PC-9 (cell line): ENCODE data around the gene NFKBIZ. TPM values are rescaled to one million over a fixed set of nuclear protein-coding genes. Genes with fewer than 3 reads are reported as not detected.
"Not testable (repeated sequence)": the region's sequence is repeated elsewhere in the genome, so short reads cannot be mapped to it uniquely, and the experiment has no call there.

Experiments
- BruUV-seq: library from RNA; stranded (reverse); fragments of 400-500 nt; replicated peaks from 2 replicates; lab custom pipeline; 2021; lab: Mats Ljungman, UMichigan
- CTCF ChIA-PET: fragments of 300-600 bp; sonication (Branson Sonifier 250); formaldehyde crosslinking; loops from one replicate; lab custom pipeline; 2022; ENCODE audit warnings: antibody characterized with exemption; lab: Charles Lee
- POLR2A ChIA-PET: fragments of 300-600 bp; sonication (Branson Sonifier 250); formaldehyde crosslinking; loops from one replicate; lab custom pipeline; 2022; ENCODE audit warnings: antibody characterized with exemption; ENCODE audit not compliant: unreplicated experiment; lab: Charles Lee
- DNase-seq, 2 experiments: peaks; one replicate each; pipeline versions ENCODE4 v3.0.0 to v3.0.0-alpha.2; 2015 to 2022; ENCODE audit warnings: mixed read lengths in 1 of 2
- H2AFZ ChIP-seq: fragments of 200-600 bp; sonication (generic); 2 replicates; pipeline ENCODE4 v1.8.1; 2017; ENCODE audit warnings: antibody characterized with exemption
- H3F3A ChIP-seq: fragments of 200-600 bp; sonication (generic); 2 replicates; pipeline ENCODE4 v1.8.1; 2017; ENCODE audit warnings: antibody characterized with exemption, mild to moderate bottlenecking, low read depth; ENCODE audit not compliant: insufficient read depth
- H3K27ac ChIP-seq: fragments of 200-600 bp; sonication (generic); 2 replicates; pipeline ENCODE4 v1.6.1; 2016; ENCODE audit warnings: mixed run types
- H3K27me3 ChIP-seq: fragments of 200-600 bp; sonication (generic); 2 replicates; pipeline ENCODE4 v1.6.1; 2016; ENCODE audit warnings: low read depth, mixed run types; ENCODE audit not compliant: insufficient read depth
- H3K36me3 ChIP-seq: fragments of 200-600 bp; sonication (generic); 2 replicates; pipeline ENCODE4 v1.6.1; 2016; ENCODE audit warnings: low read depth, mixed run types
- H3K4me1 ChIP-seq: fragments of 200-600 bp; sonication (generic); replicated peaks from 2 replicates; pipeline ENCODE4 v1.6.1; 2016; ENCODE audit warnings: mixed run types; ENCODE audit not compliant: insufficient read depth
- H3K4me2 ChIP-seq: fragments of 200-600 bp; sonication (generic); 2 replicates; pipeline ENCODE4 v1.6.1; 2017; ENCODE audit warnings: mixed run types
- H3K4me3 ChIP-seq: fragments of 200-600 bp; sonication (generic); 2 replicates; pipeline ENCODE4 v1.6.1; 2016; ENCODE audit warnings: mixed run types
- H3K79me2 ChIP-seq: fragments of 200-600 bp; sonication (generic); 2 replicates; pipeline ENCODE4 v1.6.1; 2017; ENCODE audit warnings: low read depth, mixed run types
- H3K9me2 ChIP-seq: fragments of 200-600 bp; sonication (generic); 2 replicates; pipeline ENCODE4 v1.8.1; 2017; ENCODE audit warnings: mild to moderate bottlenecking; ENCODE audit not compliant: insufficient read depth
- H3K9me3 ChIP-seq: fragments of 200-600 bp; sonication (generic); 2 replicates; pipeline ENCODE4 v1.8.1; 2016; ENCODE audit warnings: low read depth; ENCODE audit not compliant: insufficient read depth
- H4K20me1 ChIP-seq: fragments of 200-600 bp; sonication (generic); 2 replicates; pipeline ENCODE4 v1.8.1; 2017; ENCODE audit not compliant: insufficient read depth
- CTCF ChIP-seq: fragments of 200-600 bp; sonication (generic); conservative IDR thresholded peaks from 2 replicates; pipeline ENCODE4 v1.6.1; 2017; ENCODE audit warnings: mixed run types, antibody characterized with exemption, mild to moderate bottlenecking, moderate library complexity
- EZH2 ChIP-seq: fragments of 200-600 bp; sonication (generic); IDR thresholded peaks from 2 replicates; pipeline ENCODE4 v1.8.0; 2017; ENCODE audit warnings: antibody characterized with exemption, low read depth
- intact Hi-C: fragments of 100-400 bp; cut with micrococcal nuclease; formaldehyde crosslinking; loops from one replicate; pipeline ENCODE4 v1.10.0; 2022; ENCODE audit not compliant: unreplicated experiment
- total RNA-seq: library from RNA; stranded (reverse); gene quantifications from 2 replicates; pipeline ENCODE4 v1.2.3, GENCODE V29; 2021

Gene NFKBIZ
- total RNA-seq, 1 experiment from 2014 or later: 44.9 TPM

- Histone ChIP-seq H2AFZ (no peak overlapping the region), H3K79me2 (no peaks in the 10 kb centered on the region), H3K27ac (peak overlapping the region; percentile 48), H3K9me2 (no peaks in the 10 kb centered on the region), H3K4me1 (peaks cover 6% of the 10 kb centered on the region), H3K9me3 (no peaks in the 10 kb centered on the region), H3F3A (no peaks in the 10 kb centered on the region), H3K27me3 (no peaks in the 10 kb centered on the region), H3K4me2 (no peak overlapping the region), H3K4me3 (no peak overlapping the region), H3K36me3 (no peaks in the 10 kb centered on the region), H4K20me1 (no peaks in the 10 kb centered on the region)
- intact Hi-C loops: loop anchor here (2.0 kb wide), 1 partner anchor 39 kb away; no protein-coding TSS in a partner anchor
- TF ChIP-seq EZH2 (no peak), CTCF (no peak)
- POLR2A ChIA-PET: no interaction called here
- CTCF ChIA-PET: interaction anchor here (0.5 kb wide), 1 partner anchor 266 kb away, joined by 5 read pairs; no protein-coding TSS in a partner anchor
- no TSS peak for BruUV-seq
- DNase-seq: peak; percentile 34 to 86
Measured at GRCh38 chr3:101902041-101902440, 52.7 kb downstream of the NFKBIZ start.

GRCh38 chr3:101903451-101903871 is 54.1 kb downstream of the NFKBIZ start:
- no peaks in the 10 kb centered on the region for H3K9me2 ChIP-seq
- ChIA-PET POLR2A (interaction anchor here (0.6 to 0.7 kb wide), 2 partner anchors 86 to 276 kb away, joined by 3 to 13 read pairs; no protein-coding TSS in a partner anchor), CTCF (no interaction called here)
- H3K4me3 ChIP-seq: no peak overlapping the region
- H3K79me2 ChIP-seq: no peaks in the 10 kb centered on the region
- peaks cover 6% of the 10 kb centered on the region for H3K4me1 ChIP-seq
- no peaks in the 10 kb centered on the region for H4K20me1 ChIP-seq
- intact Hi-C loops: loop anchor here (2.0 kb wide), 1 partner anchor 37 kb away; no protein-coding TSS in a partner anchor
- H3K27ac ChIP-seq: no peak overlapping the region
- BruUV-seq: no TSS peak
- no peak overlapping the region for H2AFZ ChIP-seq
- no peaks in the 10 kb centered on the region; the same call in 1 of the 2 replicates for H3K27me3 ChIP-seq
- H3K36me3 ChIP-seq: no peaks in the 10 kb centered on the region
- no peaks in the 10 kb centered on the region for H3K9me3 ChIP-seq
- no peak overlapping the region for H3K4me2 ChIP-seq
- DNase-seq: peak; percentile 15 to 72
- no peaks in the 10 kb centered on the region for H3F3A ChIP-seq
- TF ChIP-seq EZH2: no peak
- no peak for TF ChIP-seq CTCF

- H3K36me3 ChIP-seq, H3K27ac ChIP-seq, H3K4me3 ChIP-seq, intact Hi-C loops, POLR2A ChIA-PET, H3K79me2 ChIP-seq, H3K27me3 ChIP-seq, H3K9me2 ChIP-seq, BruUV-seq, CTCF ChIA-PET, H3K9me3 ChIP-seq, H3K4me1 ChIP-seq, H4K20me1 ChIP-seq, H2AFZ ChIP-seq, H3F3A ChIP-seq, H3K4me2 ChIP-seq, DNase-seq: not testable (repeated sequence)
Measured at GRCh38 chr3:101905573-101905972, 56.3 kb downstream of the NFKBIZ start.

Other genes starting within 250 kb of the NFKBIZ start
- 18.0 and 22.1 TPM in 2 replicates for gene ZBTB11, start 172.4 kb upstream of the NFKBIZ start, total RNA-seq
- 1,834 and 1,944 TPM in 2 replicates for gene RPL24, start 162.8 kb upstream of the NFKBIZ start, total RNA-seq
- gene CEP97, start 124.9 kb upstream of the NFKBIZ start, total RNA-seq: 13.4 and 20.6 TPM in 2 replicates
- gene NXPE3, start 70.3 kb upstream of the NFKBIZ start, total RNA-seq: 12.0 and 12.8 TPM in 2 replicates